ENCODE measurements around the gene STAT1.
"Not testable (repeated sequence)": the region's sequence is repeated elsewhere in the genome, so short reads cannot be mapped to it uniquely, and the experiment has no call there.

The STAT1 gene

DNA sequence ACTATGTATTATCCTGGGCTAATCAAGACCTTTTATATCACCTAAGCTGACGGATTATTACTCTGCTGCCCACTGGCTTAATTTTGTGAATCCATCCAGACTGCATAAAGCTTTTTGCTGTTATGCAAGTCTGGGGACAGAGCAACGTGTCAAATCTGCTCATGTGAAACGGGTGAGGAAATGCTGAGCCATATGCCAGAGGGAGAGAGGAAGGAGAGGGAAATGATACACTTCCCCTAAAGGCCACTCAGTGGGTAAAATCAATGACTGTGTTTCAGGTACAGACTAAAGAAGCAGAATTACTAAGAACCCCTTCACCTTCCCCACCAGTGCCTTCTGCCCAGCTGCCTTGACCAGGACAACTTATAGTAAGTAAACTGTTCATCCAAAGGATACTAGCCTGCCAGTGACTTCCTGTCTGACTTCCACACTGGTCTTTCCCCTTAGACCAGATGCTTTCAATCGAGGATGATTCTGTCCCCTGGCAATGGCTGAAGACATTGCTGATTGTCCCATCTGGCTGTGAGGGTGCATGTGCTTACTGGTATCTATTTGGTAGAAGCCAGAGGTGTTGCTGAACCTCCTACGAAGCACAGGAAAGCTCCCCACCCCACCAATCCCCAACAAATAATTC lies 43.0 kb downstream of the STAT1 start:
- DNase-seq: peak; percentile 77
- in situ Hi-C loops (cut with MboI; ENCODE audit: low pct_unique_long_range_greater_than_20kb, low sequenced_read_pairs): no loop called here

DNA sequence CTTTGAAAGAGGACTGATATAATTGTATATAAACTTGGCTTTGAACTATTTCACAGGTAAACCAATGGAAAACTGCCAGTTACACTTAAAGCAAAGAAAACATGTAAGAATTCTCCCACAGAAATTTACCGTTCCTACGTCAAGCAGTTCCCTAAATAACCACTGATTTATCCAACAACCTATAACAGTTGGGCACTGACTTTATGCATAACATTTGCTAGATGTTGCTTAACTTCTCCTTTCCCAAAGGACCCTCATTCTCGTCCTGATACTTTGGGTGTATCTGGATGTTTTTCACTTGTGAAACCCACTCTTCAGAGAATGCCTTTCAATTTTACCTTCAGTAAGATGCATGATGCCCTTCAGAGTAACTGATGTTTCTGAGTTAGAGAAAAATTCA lies 43.8 kb downstream of the STAT1 start:
- no peak for DNase-seq
- in situ Hi-C loops (cut with MboI; ENCODE audit: low pct_unique_long_range_greater_than_20kb, low sequenced_read_pairs): no loop called here

GRCh38 chr2:190968522-190968921 lies 45.4 kb downstream of the STAT1 start:
- in situ Hi-C loops (cut with MboI; ENCODE audit: low pct_unique_long_range_greater_than_20kb, low sequenced_read_pairs): no loop called here
- DNase-seq: no peak

DNA sequence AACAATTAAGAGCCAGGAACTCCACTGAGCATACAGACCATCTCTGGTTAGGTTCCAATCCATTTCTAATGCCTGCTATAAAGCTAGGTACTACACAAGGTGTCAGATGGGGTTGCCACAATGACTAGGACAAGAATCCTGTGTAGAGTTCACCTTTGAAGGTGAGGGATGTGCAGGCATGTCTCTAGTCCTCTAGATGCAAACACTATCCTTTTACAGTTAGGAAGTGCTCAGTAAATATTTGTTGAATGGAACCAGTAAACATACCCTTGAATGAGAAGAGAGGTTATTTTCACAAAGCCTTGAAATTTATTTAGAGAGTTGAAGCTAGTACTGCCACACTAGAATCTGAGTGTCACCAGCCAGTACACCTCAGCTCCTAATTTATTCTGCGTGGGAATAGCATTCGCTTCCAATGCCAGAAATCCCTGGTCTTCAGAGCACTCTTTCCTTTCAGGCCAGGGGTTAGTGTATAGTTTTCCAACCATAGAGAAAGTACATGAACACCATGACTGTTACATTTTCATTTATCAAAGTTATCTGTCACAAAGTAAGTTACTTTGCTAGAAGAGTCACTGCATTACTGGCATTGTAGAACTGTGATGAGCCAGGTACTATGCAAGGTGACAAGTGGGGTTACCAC lies 48.3 kb downstream of the STAT1 start:
- in situ Hi-C loops (cut with MboI; ENCODE audit: low pct_unique_long_range_greater_than_20kb, low sequenced_read_pairs): no loop called here
- no peak for DNase-seq

GRCh38 chr2:190964170-190964795 lies 49.7 kb downstream of the STAT1 start:
- in situ Hi-C loops (cut with MboI; ENCODE audit: low pct_unique_long_range_greater_than_20kb, low sequenced_read_pairs): no loop called here
- DNase-seq: no peak

GRCh38 chr2:190963088-190963487 lies 50.9 kb downstream of the STAT1 start:
- in situ Hi-C loops (cut with MboI; ENCODE audit: low pct_unique_long_range_greater_than_20kb, low sequenced_read_pairs): no loop called here
- no peak for DNase-seq

GRCh38 chr2:190961918-190962487 lies 52.0 kb downstream of the STAT1 start:
- no peak for DNase-seq
- in situ Hi-C loops (cut with MboI; ENCODE audit: low pct_unique_long_range_greater_than_20kb, low sequenced_read_pairs): no loop called here

DNA sequence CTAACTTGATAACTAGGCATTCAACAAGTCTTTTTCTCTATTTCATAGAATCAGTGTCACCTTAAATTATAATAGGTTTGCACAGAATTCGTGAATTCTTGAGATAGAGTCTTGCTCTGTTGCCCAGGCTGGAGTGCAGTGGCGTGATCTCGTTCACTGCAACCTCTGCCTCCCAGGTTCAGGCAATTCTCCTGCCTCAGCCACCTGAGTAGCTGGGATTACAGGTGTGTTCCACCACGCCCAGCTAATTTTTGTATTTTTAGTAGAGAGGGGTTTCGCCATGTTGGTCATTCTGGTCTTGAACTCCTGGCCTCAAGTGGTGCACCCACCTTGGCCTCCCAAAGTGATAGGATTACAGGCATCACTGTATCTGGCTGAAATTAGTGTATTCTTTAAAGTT lies 52.9 kb downstream of the STAT1 start:
- DNase-seq; in situ Hi-C loops (cut with MboI; ENCODE audit: low pct_unique_long_range_greater_than_20kb, low sequenced_read_pairs): not testable (repeated sequence)

DNA sequence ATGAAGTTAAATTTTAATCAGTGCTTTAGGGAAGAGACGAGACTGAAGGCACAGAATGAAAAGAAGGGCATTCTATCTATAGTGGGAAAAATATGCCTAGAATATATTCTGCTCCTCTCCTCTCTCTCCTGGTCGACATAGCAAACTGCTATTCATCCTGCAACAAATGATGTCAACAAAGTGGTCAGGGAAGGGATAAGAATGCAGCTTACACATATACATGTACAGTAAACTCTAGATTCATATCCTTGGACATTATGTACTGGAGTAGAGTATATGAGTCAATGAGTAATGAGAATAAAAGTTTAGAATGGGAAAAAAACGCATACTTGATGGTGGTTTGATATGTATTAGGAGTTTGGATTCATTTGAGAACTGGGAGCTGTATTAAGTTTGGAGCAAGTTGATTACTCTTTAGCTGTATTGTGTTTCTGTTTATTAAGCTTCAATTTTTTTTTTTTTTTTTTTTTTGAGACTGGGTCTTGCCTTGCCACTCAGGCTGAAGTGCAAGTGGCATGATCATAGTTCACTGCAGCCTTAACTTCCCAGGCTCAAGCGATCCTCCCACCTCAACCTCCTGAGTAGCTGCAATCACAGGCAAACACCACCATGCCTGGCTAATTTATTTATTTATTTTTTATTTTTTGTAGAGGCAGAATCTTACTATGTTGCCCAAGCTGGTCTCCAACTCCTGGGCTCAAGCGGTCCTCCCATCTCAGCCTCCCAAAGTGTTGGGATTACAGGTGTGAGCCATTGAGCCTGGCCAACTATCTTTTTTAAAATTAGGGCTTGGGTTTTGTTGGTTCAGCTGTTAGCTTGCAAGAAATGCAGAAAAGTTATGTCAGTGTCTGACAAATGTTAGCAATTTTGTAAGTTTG lies 53.8 kb downstream of the STAT1 start:
- in situ Hi-C loops (cut with MboI; ENCODE audit: low pct_unique_long_range_greater_than_20kb, low sequenced_read_pairs): no loop called here
- no peak for DNase-seq

- DNase-seq: no peak
- in situ Hi-C loops (cut with MboI; ENCODE audit: low pct_unique_long_range_greater_than_20kb, low sequenced_read_pairs): no loop called here
Measured at GRCh38 chr2:190953257-190953656, 60.7 kb downstream of the STAT1 start.

- no peak for DNase-seq
- in situ Hi-C loops (cut with MboI; ENCODE audit: low pct_unique_long_range_greater_than_20kb, low sequenced_read_pairs): no loop called here
Measured at GRCh38 chr2:190950566-190950991, 63.4 kb downstream of the STAT1 start.

DNA sequence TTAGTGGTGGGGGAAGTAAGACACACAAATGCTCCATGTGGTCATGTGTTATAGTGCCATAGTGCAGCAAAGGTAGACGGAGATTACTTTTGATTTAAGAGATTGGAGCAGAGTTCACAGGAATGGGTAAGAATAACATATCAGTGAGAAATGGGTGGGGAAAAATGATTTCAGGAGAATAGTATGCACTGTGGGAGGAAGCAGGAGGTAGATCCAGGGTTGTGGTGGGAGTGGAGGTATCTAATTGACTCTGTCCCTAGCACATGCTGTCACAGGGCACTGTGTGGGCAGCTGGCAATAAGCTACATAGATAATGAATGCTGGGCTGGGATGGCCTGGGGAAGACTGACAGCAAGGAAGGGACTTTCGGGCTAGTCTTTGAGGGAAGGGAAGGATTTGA lies 65.3 kb downstream of the STAT1 start:
- in situ Hi-C loops (cut with MboI; ENCODE audit: low pct_unique_long_range_greater_than_20kb, low sequenced_read_pairs): no loop called here
- DNase-seq: no peak

GRCh38 chr2:190947711-190948251 lies 66.2 kb downstream of the STAT1 start:
- in situ Hi-C loops (cut with MboI; ENCODE audit: low pct_unique_long_range_greater_than_20kb, low sequenced_read_pairs): no loop called here
- peak; percentile 66 for DNase-seq

DNA sequence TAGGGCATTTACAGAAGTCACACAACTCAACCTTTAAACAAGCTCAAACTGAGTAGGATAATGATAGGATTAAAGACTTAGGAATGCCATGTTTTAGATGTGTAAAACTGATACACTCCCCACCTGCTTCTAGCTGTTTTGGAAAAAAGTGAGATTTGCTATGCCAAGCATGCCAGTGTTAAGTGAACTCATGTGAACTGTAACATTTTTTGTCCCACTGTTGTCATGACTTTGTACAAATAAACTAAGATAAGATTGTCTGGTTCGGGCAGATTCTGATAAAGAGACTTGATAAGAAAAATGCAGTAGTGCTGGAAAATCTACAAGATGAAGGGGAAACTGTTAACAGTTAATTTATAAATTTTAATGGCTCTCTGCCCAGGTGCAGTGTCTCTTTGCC lies 66.8 kb downstream of the STAT1 start:
- in situ Hi-C loops (cut with MboI; ENCODE audit: low pct_unique_long_range_greater_than_20kb, low sequenced_read_pairs): no loop called here
- peak; percentile 9 for DNase-seq

DNA sequence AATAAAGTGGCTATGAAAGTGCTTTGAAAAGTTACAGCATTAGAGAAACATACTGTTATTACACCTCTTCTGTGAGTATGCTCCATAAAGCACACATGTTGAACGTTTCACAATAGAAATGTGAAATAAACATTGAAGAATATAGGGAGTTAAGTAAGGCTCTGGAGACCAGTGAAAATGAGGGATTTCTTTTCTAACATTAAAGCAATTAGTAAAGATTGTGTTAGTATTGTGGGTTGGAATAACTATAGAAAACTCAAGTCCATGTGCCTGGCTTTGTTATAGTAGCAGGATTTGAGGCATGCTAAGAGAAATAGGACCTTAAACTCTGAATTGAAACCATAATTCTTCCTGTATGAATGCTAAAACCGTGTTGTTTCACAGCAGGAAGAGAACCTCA lies 70.3 kb downstream of the STAT1 start:
- DNase-seq: no peak

GRCh38 chr2:190942697-190943096 lies 71.3 kb downstream of the STAT1 start:
- no peak for DNase-seq
- in situ Hi-C loops (cut with MboI; ENCODE audit: low pct_unique_long_range_greater_than_20kb, low sequenced_read_pairs): no loop called here

More for the DNA sequence above, 70.3 kb downstream of the STAT1 start:
- in situ Hi-C loops (cut with MboI; ENCODE audit: low pct_unique_long_range_greater_than_20kb, low sequenced_read_pairs): no loop called here

DNA sequence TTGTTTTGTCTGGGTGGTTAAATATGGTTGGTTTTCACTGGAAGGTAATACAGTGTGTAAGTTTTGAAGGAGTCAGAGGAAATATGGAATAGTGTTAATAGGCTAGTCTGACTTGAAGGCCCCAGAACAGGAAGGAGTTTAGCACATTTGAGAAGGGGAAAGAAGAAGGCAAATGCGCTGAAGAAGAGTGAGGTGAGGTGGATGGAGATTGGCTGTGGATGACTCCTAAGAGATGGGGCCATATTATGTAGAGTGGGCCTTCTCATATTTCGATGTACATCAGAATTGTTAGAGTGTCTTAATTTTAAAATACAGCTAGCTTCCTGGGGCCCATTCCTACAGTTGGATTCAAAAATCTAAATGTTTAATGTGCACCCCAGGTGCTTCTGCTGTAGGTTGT lies 72.4 kb downstream of the STAT1 start:
- DNase-seq: no peak
- in situ Hi-C loops (cut with MboI; ENCODE audit: low pct_unique_long_range_greater_than_20kb, low sequenced_read_pairs): no loop called here

DNA sequence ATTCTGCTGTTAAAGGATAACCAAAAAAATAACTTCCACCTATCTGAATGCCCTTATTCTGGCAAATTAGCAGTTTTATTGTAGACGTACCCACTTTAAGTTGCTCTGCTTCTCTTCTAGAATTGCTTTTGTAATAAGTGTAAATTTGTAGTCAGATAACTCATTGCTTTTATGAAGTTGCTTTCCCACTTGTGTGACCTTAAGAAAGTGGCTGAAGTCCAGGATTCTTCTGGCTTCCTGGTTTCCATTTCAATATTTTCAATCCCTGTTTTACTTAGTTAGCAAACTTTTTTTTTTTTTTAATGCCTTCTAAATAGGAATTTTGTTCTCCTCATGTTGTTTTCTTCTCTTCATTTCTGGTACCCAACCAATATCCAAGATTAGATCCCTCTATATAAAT lies 73.5 kb downstream of the STAT1 start:
- DNase-seq: no peak

GRCh38 chr2:190938771-190939335 lies 75.1 kb downstream of the STAT1 start:
- no peak for DNase-seq
- in situ Hi-C loops (cut with MboI; ENCODE audit: low pct_unique_long_range_greater_than_20kb, low sequenced_read_pairs): no loop called here

More for the DNA sequence above, 73.5 kb downstream of the STAT1 start:
- in situ Hi-C loops (cut with MboI; ENCODE audit: low pct_unique_long_range_greater_than_20kb, low sequenced_read_pairs): no loop called here

Measured in KBM-7 (cell line).